IPS-18c (cell line): ENCODE data around the gene CENPN.

ENCODE experiments used
- H3K4me3 ChIP-seq: 2 replicates; pipeline ENCODE4 v1.7.0; 2013; ENCODE audit warnings: low read depth, mild to moderate bottlenecking, low read length, moderate library complexity; ENCODE audit not compliant: insufficient read depth
- H3K9me3 ChIP-seq: one replicate; pipeline ENCODE4 v1.6.1; 2013; ENCODE audit warnings: mild to moderate bottlenecking, low read length, moderate library complexity; ENCODE audit not compliant: control insufficient read depth, insufficient read depth

CENPN gene

GRCh38 chr16:81004646-81005353, 2.2 kb upstream of the CENPN start:
- Histone ChIP-seq H3K9me3 (no peaks in the 10 kb centered on the region), H3K4me3 (no peak overlapping the region)

DNA sequence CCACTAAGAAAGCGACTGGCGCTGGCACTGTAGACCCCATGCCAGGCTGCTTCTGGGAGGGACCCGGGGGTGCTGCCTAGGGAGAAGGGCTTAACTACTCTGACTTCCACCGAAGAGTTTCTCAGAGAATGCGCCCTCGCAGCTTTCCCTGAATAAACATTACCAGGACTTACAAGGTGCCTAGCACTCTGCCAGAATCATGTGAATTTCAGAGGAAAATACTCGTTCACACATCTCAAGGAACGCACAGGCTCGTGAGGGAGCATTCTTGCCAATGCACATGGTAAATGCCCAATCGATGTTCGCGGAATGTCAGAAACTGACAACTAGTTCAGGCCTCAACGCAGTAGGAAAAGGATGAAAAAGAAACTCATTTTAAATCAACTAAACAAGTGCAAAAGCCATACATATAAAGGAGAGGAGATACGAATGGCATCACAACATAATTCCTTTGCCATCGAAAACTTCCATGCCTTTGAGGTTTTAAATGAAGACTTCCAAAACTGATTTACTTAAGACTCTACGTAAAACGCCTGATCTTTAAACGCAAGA, 1.3 kb upstream of the CENPN start:
- no peaks in the 10 kb centered on the region for H3K9me3 ChIP-seq
- H3K4me3 ChIP-seq = peak overlapping the region; percentile 98

DNA sequence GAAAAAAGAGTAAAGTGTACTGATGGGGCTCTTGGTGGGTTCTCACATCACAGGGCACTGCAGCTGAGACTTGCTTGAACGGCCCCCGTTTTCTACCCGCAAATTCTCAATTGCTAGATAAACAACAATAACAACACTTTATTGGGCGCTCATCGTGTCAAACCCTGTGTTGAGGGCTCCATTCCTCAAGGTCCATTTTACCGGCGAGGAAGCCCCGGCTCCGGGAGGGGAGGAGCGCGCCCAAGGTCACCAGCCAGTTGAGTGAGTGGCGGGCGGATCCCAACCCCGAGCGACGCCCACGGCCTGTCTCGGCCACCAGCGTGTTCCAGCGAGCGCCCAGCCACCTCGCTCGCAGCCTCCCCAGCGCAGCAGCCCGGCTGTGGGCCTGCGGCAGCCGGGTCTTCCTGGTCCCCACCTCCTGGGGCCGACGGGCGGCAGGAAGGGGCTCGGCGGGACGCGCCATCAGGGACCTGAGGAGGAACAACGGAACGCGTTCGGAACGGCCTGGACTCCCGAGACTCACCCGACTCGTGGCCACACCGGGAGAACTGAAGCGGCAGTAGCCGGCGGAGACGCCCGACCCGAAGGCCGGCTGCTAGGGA, 702 bp upstream of the CENPN start:
- peak overlapping the region; percentile 98 for H3K4me3 ChIP-seq
- H3K9me3 ChIP-seq = no peaks in the 10 kb centered on the region

GRCh38 chr16:81008505-81008789, 1.4 kb downstream of the CENPN start:
- no peaks in the 10 kb centered on the region for H3K9me3 ChIP-seq

GRCh38 chr16:81012974-81013373, 6.0 kb downstream of the CENPN start:
- Histone ChIP-seq H3K9me3 (no peaks in the 10 kb centered on the region), H3K4me3 (no peak overlapping the region)

More at GRCh38 chr16:81008505-81008789, 1.4 kb downstream of the CENPN start:
- no peak overlapping the region; the same call in 1 of the 2 replicates for H3K4me3 ChIP-seq

DNA sequence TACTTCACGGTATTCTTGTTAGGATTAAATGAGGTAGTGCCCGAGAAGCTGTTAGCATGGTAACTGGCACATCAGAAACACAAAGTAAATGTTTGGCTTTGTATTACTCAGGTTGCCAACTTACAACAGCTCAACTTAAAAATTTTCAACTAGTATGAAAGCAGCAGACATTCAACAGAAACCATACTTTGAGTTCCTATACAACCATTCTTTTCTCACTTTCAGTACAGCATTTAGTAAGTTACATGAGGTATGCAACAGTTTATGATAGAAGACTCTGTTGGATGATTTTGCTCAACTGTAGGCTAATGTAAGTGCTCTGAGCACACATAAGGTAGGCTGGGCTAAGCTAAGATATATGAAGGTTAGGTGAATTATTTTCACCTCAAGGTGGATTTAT, 7.7 kb downstream of the CENPN start:
- H3K4me3 ChIP-seq = no peak overlapping the region
- H3K9me3 ChIP-seq = no peaks in the 10 kb centered on the region

- H3K4me3 ChIP-seq = no peak overlapping the region
Measured at GRCh38 chr16:81018496-81018895, 11.5 kb downstream of the CENPN start.

GRCh38 chr16:81026429-81026828, 19.4 kb downstream of the CENPN start:
- Histone ChIP-seq H3K4me3 (no peak overlapping the region), H3K9me3 (no peaks in the 10 kb centered on the region)

More at GRCh38 chr16:81018496-81018895, 11.5 kb downstream of the CENPN start:
- no peaks in the 10 kb centered on the region for H3K9me3 ChIP-seq

DNA sequence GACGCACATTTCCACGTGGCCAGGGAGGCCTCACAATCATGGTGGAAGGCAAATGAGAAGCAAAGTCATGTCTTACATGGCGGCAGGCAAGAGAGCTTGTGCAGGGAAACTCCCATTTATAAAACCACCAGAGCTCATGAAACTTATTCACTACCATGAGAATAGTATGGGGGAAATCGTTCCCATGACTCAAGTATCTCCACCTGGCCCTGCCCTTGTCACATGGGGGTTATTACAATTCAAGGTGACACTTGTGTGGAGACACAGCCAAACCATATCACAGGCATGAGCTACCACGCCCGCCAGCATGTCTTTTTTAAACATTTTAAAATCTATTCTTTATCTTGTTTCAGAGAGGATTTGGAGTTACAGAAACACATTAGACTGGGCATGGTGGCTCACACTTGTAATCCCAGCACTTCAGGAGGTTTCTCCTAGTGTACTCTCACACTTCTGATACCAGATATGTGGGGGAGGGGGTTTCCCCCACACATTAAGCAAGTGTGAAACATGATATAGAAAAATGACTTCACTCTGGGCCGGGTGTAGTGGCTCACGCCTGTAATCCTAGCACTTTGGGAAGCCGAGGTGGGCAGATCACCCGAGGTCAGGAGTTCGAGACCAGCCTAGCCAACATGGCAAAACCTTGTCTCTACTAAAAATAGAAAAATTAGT, 23.1 kb downstream of the CENPN start:
- no peak overlapping the region for H3K4me3 ChIP-seq
- no peaks in the 10 kb centered on the region for H3K9me3 ChIP-seq

- H3K4me3 ChIP-seq = peak within 1 kb of the TSS; percentile 47
- H3K9me3 ChIP-seq = no peaks in the 10 kb centered on the region
Measured at GRCh38 chr16:81035398-81035974, 28.5 kb downstream of the CENPN start, which contains the start of gene ATMIN. Gene ATMIN, plus strand, starts transcription at chr16:81035842. Its CDS starts 29 bp downstream, at chr16:81035871.

DNA sequence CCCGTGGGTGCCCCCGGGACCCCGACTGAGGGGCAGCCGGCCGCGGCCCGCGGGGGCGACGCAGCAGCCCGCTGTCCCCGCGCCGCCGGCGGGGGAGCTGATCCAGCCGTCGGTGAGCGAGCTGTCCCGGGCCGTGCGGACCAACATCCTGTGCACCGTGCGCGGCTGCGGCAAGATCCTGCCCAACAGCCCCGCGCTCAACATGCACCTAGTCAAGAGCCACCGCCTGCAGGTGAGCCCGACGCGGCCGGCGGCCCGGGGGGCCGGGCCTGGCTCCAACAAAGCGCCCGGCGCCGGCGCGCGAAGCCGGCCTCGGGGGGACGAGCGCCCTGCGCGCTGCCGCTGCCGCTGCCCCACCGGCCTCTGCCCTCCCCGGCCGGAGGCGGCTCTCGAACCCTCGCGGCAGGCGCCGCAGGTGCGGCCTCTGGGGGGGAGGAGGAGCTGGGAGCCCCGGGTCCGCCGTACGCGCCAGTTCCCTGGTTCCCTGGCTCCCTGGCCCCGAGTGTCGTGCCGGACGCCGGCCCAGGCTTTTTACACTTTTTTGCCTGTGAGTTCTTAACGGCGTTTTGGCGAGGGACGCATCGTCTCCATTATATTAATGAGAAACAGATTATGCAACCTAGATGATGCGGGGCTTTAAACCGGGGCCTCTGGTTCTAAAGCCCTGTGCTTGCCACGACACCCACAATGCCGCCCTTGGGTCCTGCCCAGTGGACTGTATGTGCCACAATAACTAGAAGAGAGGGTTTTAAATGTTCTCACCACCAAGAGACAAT, 29.1 kb downstream of the CENPN start:
- no peaks in the 10 kb centered on the region for H3K9me3 ChIP-seq
- peak overlapping the region; percentile 47 for H3K4me3 ChIP-seq

DNA sequence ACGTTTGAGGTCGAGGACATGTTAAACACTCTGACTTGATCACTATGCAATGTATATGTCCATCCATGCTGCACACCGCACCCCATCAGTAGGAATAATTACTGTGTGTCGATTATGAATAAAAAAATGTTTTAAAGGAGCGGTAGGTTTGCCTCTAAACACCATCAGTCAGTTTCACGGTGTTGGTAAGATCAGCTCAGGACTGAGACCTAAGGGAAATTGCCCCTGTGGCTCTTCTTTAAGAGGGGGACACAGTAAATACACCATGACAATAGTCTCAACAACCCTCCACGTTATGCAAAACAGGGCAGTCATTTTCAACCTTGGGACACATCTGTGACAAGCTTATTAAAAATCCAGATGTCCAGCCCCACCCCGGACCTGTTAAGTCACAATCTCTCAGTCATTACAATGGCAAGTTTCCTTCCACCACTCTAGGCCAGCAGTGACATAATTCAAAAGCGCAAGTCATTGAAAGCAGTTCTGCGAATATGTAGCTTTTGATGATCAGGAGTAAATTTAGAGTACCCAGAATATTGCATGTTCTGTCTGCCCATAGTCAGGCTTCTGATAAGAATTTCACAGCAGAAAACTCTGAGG, 29.8 kb downstream of the CENPN start:
- Histone ChIP-seq H3K9me3 (no peaks in the 10 kb centered on the region), H3K4me3 (peak overlapping the region; percentile 47)

DNA sequence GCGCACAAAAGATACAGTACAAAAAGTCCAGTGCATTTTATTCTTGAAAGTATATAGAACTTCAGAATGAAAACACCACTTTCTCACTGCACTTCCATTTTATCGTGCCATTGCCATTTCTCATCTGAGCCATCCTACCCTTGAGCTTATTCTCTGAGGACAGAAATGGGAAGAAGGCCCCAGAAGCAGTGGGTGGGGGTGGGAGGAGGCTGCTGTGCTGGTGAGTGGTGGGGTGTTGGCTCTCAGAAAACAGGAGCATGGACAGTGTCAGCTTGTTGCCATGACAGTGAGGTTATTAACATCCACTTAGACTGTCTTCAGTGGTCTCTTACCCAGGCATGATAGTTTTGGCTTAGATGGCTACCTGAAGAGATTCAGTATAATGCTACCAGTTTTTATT, 33.1 kb downstream of the CENPN start:
- H3K4me3 ChIP-seq = no peak overlapping the region
- no peaks in the 10 kb centered on the region for H3K9me3 ChIP-seq

DNA sequence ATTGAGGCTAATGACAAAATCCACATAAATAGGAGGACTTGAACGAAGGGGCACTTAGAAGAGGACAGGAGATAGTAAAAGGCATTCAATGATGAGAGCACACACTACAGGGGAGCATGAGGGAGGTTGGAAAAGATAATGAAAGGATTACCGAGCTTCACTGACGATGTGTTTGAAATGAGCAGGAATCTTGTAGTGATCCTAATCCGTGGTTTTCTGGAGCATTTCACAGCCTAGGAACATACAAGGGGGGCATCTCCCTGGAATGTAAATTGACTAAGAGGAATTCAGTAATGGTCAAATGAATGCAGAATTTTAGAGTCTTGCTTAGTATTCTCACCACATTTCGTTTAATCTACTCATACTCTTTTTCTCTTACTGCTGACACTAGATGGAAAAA, 33.8 kb downstream of the CENPN start:
- Histone ChIP-seq H3K9me3 (no peaks in the 10 kb centered on the region), H3K4me3 (no peak overlapping the region)

DNA sequence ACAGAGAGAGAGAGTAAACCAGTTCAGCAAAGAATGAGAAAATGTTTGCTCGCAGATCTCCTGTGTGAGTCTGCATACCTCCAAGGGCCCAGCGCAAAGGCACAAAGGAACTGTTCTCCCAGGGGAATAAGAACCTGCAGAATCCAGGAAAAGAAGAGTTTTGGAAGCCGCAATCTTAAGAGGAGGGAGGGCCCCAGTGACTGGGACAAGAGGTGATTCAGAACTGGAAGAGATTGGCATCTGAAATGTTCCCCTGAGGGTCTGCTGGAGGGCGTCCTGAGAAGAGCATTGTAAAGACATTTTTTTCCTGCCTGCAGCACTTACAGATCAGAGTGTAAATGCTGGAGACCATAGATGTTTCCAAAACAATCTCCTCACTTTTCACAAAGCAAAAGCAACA, 34.7 kb downstream of the CENPN start:
- no peak overlapping the region for H3K4me3 ChIP-seq
- no peaks in the 10 kb centered on the region for H3K9me3 ChIP-seq

DNA sequence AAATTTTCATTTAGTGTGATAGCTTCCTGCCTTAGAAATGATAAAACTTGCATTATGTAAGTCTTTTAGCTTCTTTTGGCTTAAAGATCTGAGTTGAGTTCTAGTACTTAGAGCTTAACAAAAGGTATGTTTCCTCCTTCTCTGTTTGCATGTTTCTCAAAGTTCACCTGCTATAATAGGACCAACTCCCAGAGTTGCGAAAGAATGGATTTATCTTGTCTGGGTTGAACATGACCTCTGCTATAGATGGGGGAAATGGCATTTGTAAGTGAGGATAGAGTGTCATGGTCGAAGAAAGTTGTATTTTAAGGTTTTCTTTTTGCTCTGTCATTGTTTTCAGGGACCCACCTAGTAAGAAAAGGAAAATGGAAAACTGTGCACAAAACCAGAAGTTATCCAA, 35.8 kb downstream of the CENPN start:
- no peak overlapping the region for H3K4me3 ChIP-seq
- no peaks in the 10 kb centered on the region for H3K9me3 ChIP-seq

GRCh38 chr16:81053761-81054160, 46.7 kb downstream of the CENPN start:
- H3K4me3 ChIP-seq = no peak overlapping the region
- H3K9me3 ChIP-seq = no peaks in the 10 kb centered on the region
